WTC11 (cell line): Measurements from ENCODE around the gene ANKRD28.

Source experiments
- CDX4 ChIP-seq: fragments of 250-450 bp; sonication (Bioruptor Pico); IDR thresholded peaks from 2 replicates; pipeline ENCODE4 v1.9.0; 2021; ENCODE audit warnings: moderate library complexity, mild to moderate bottlenecking, inconsistent platforms, borderline replicate concordance
- CREM ChIP-seq: sonication (generic); formaldehyde crosslinking; IDR thresholded peaks from 2 replicates; pipeline ENCODE4 v1.8.1; 2022; ENCODE audit warnings: mild to moderate bottlenecking, missing genetic modification reagents, moderate library complexity
- CTCF ChIP-seq: fragments of 200-600 bp; IDR thresholded peaks from 2 replicates; pipeline ENCODE4 v1.8.0; 2022; ENCODE audit warnings: antibody characterized with exemption
- JUN ChIP-seq: sonication (generic); formaldehyde crosslinking; IDR thresholded peaks from 2 replicates; pipeline ENCODE4 v1.8.0; 2023; ENCODE audit warnings: mild to moderate bottlenecking, missing genetic modification reagents
- MAX ChIP-seq: sonication (generic); formaldehyde crosslinking; IDR thresholded peaks from 2 replicates; pipeline ENCODE4 v1.8.0; 2022; ENCODE audit warnings: mild to moderate bottlenecking, missing genetic modification reagents
- NR2C2 ChIP-seq: sonication (generic); formaldehyde crosslinking; IDR thresholded peaks from 2 replicates; pipeline ENCODE4 v1.8.0; 2022; ENCODE audit warnings: mild to moderate bottlenecking, missing genetic modification reagents
- NR3C1 ChIP-seq: sonication (generic); formaldehyde crosslinking; conservative IDR thresholded peaks from 2 replicates; pipeline ENCODE4 v1.8.1; 2023; ENCODE audit warnings: low read depth, mild to moderate bottlenecking, missing genetic modification reagents
- SP1 ChIP-seq: sonication (generic); formaldehyde crosslinking; conservative IDR thresholded peaks from 2 replicates; pipeline ENCODE4 v1.8.1; 2022; ENCODE audit warnings: missing genetic modification reagents
- STAT6 ChIP-seq: sonication (generic); formaldehyde crosslinking; conservative IDR thresholded peaks from 2 replicates; pipeline ENCODE4 v1.8.1; 2023; ENCODE audit warnings: mild to moderate bottlenecking, low read depth, missing genetic modification reagents, moderate library complexity
- TEAD1 ChIP-seq: sonication (generic); formaldehyde crosslinking; IDR thresholded peaks from 2 replicates; pipeline ENCODE4 v1.8.0; 2022; ENCODE audit warnings: mild to moderate bottlenecking, missing genetic modification reagents
- ZNF121 ChIP-seq: sonication (generic); formaldehyde crosslinking; IDR thresholded peaks from 2 replicates; pipeline ENCODE4 v1.8.0; 2023; ENCODE audit warnings: missing genetic modification reagents
- ZNF512 ChIP-seq: sonication (generic); formaldehyde crosslinking; IDR thresholded peaks from 2 replicates; pipeline ENCODE4 v1.8.1; 2022; ENCODE audit warnings: missing genetic modification reagents, borderline replicate concordance

GRCh38 chr3:15703346-15703745 lies 94.4 kb downstream of the ANKRD28 start:
- TF ChIP-seq CDX4 (no peak), CTCF (no peak), STAT6 (CRISPR knock-in tag) (no peak), CREM (no peak), JUN (CRISPR knock-in tag) (no peak), ZNF121 (CRISPR knock-in tag) (no peak), MAX (CRISPR knock-in tag) (no peak), ZNF512 (CRISPR knock-in tag) (no peak), SP1 (CRISPR knock-in tag) (no peak), NR3C1 (CRISPR knock-in tag) (no peak), TEAD1 (CRISPR knock-in tag) (no peak), NR2C2 (no peak)
